Urinary bladder (tissue), 2 donors: ENCODE data around the gene PTH. TPM values are rescaled to one million over a fixed set of nuclear protein-coding genes. Genes with fewer than 3 reads are reported as not detected.

Experiments
- polyA plus RNA-seq: library from polyadenylated mRNA; stranded (reverse); fragments of 200-250 nt; gene quantifications from one replicate; pipeline ENCODE4 v1.2.3, GENCODE V29; 2013
- total RNA-seq: library from RNA; depleted of rRNA; stranded (reverse); fragments of >200 nt; gene quantifications from one replicate; pipeline ENCODE4 v1.2.3, GENCODE V29; 2014
- donor health status: healthy.

Gene PTH
- total and polyA plus RNA-seq, 2 donors, result not detected

Other genes with a start within 250 kb of the PTH start
- 16.4 TPM for gene BMAL1, start 218.2 kb downstream of the PTH start, total RNA-seq
- gene BMAL1, start 218.2 kb downstream of the PTH start, polyA plus RNA-seq, result 12.2 TPM
- gene BTBD10, start 32.8 kb downstream of the PTH start, total RNA-seq, result 76.3 TPM
- 31.3 TPM for gene BTBD10, start 32.8 kb downstream of the PTH start, polyA plus RNA-seq
- gene FAR1, start 172.7 kb upstream of the PTH start, total RNA-seq, result 151 TPM
- 26.2 TPM for gene FAR1, start 172.7 kb upstream of the PTH start, polyA plus RNA-seq